ENCODE results near the gene PTGER2.

GRCh38 chr14:52349731-52350130 is 35.6 kb downstream of the PTGER2 start:
- TF ChIP-seq CTCF (CRISPR knock-in tag; IDR thresholded peaks at IDR 0.05) (no peak), PBX3 (CRISPR knock-in tag; IDR thresholded peaks at IDR 0.05; ENCODE audit: borderline replicate concordance) (no peak)
